DMS153 treated with DMSO at 0.1 percent for 48 hours (cell line): Measurements from ENCODE around the gene ZNF853.
"Not testable (repeated sequence)": the region's sequence is repeated elsewhere in the genome, so short reads cannot be mapped to it uniquely, and the experiment has no call there.

Source experiments
- DNase-seq: peaks from one replicate; lab custom pipeline; 2025; ENCODE audit not compliant: unreplicated experiment; lab: John Stamatoyannopoulos, UW

ZNF853 gene

DNA sequence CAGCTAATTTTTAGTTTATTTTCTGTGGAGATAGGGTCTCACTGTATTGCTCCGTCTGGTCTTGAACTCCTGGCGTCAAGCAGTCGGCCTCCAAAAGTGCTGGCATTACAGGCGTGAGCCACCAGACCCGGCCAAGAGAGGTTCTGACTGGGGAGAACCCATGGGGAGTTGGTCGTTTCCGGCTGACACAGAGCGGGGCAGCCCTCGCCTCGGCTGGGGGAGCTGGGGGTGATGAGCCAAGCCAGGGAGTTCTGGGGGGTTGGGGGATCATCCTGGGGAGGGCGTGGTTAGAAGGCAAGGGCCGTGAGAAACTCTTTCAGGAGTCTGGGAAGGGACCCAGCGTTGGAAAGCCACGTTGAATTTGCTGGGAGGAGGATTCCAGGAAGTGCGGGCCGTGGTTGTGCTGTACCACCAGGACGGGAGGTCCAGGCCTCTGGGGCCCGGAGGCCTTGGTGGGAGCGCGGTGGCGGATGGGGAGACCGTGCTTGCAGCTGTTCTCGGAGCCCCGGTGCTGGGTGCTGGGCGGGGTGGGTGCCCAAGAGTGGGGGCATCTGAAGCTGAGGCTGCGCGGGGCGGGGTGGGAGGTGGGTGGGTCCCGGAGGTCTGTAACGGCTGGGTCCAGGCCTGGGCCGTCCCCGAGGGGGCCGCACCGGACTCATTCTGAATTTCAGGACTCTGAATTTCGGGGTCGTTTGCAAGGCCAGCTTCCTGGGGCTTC, 8.4 kb upstream of the ZNF853 start:
- DNase-seq = no peak

DNA sequence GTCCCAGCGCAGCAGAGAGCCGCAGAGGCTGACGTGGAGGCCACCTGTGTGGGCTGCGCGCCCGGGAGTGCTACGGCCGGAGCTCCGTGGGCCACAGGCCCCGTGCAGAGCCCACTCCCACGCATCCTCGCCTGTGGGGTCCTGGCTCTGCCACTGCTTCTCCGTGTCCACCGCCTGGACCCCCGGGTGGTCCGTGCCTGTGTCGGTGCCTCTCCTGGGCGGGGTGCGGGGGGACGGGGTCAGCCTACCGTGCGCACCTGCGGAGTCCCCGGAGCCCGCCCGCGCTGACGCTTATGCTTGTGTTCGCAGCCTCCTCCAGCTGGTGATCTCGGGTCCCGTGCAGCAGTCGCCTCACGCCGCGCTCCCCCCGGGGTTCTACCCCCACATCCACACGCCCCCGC, 7.8 kb upstream of the ZNF853 start:
- no peak for DNase-seq

DNA sequence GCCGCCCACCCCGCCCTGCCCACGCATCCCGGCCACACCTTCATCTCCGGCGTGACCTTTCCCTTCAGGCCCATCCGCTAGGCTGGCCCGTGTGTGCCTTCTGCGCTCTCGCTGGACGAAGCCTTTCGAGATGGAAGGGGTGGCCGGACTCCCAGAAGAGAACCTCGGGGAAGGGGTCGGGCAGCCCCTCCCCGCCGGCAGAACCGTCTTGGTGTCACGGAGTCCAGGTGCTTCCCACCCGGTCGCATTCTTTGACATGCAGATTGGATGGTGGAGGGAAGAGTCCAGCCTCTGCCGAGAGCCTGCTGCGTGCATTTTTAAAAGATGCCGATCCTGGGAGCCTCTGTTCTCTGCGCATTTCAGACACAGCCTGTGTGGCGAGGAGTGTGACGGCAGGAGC, 7.3 kb upstream of the ZNF853 start:
- DNase-seq = no peak

DNA sequence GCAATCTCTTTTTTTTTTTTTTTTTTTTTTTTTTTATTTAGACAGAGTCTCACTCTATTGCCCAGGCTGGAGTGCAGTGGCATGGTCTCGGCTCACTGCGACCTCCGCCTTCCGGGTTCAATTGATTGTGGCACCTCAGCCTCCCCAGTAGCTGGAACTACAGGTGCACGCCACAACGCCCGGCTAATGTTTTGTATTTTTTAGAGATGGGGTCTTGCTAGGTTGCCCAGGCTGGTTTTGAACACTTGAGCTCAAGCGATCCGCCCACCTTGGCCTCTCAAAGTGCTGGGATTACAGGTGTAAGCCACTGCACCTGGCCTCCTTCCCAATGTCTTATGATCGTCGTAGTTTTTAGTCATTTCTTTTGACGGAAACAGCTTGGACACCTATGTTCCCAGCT, 6.6 kb upstream of the ZNF853 start:
- DNase-seq = no peak

DNA sequence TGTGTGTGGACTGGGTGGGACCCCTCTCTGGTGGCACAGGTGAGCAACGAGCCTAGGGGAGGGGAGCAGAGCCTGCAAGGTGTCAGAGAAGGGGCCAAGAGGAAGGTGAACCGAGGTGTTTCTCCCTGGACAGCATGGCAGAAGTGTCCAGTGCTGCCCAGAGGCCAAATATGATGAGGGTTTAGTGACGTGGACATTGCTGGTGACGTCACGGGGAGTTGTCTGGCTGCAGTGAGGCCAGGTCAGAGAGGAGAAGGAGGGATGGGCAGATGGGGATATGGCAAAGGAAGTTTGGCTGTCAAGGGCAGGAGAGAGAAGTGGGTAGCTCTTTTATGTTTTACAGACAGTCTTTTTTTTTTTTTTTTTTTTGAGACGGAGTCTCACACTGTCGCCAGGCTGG, 2.6 kb upstream of the ZNF853 start:
- no peak for DNase-seq

DNA sequence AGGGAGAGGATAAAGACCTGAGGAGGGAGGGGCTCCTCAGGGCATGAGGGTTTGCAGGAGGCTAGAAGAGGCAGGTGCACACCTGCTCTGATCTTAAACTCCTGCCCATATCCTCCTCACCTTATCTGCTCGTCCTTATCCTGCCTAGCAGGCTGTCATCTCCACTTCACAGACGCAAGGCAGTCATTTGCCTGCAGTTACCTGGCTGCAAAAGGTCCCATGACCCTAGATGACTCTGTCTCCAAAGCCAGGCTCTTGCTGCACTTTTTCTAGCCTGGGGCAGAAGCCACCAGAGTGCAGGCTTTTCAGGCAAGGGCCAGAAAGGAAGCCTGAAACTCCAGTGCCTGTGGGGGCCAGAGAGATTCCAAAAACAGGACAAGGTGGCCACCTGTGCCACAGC, 1.7 kb upstream of the ZNF853 start:
- DNase-seq = no peak

DNA sequence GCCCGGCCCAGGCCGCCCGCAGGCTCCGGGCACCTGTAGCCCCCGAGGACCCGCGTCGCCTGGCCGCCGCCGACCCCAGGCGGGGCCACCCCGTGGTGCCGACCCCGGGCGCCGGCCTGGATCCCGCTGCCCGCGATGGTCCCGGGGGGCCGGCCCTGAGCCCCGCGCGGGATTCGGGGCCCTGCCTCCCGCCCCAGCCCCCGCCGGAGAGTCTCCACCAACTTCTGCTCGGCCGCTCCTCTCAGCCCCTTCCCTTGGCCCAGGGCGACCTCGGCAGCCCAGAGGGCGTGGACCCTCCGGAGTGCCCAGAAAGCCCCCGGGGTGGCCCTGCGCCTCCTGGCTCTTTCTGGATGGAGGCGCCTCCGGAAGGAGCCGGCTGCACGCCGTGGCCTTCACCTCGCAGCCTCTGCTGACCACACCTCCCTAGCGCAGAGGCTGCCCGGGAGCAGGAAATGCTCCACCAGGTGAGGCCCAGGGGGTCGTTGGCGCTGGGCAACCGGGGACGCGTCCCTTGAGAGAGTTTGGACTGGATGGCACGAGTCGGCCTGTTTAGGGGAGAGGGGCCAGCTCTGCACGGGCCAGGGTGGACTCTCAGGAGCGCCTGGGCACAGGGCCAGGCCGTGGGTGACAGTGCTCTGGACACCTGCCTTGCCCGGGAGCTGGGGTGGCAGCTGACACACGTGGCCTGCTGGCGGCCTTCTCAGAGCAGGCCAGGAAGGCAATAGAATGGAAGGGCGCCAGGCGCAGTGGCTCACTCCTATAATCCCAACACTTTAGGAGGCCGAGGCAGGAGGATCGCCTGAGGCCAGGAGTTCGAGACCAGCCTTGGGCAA, 529 bp downstream of the ZNF853 start:
- peak; percentile 36 for DNase-seq

DNA sequence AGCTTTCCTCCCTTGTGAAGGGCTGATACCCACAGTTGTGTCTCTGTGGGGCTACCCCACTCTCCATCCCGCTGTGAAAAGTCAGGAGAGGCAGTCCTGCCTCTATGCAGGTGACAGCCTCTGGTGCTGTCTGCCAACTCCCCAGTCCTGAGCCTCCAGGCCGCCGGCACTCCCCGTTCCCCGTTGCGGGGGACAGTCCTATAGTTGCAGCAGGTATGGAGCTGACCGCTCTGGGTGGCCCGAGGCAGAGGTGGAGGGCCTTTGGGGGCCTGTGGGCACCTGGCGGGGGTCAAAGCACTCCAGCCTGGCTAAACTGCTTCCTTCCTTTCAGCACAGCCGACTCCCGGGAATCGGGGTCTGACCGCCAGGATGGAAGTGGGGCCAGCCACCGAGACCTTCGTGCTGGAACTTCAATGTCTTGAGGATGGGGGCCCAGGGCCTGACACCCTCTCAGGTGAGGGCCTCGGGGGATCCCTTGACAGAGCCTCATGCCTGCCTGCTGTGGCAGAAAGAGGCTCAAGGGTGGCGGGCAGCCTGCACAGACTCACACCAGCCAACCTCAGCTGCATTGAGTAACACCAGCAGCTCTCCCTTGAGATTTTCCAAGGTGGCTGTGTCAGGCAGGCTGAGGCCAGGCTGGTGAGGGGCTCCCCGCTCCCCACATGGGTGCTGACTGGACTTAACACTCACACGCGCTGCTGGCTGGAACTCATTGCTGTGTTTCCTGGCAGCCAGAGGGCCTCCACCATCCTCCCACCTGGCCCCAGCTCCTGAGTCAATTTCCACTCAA, 1.6 kb downstream of the ZNF853 start:
- DNase-seq = no peak

DNA sequence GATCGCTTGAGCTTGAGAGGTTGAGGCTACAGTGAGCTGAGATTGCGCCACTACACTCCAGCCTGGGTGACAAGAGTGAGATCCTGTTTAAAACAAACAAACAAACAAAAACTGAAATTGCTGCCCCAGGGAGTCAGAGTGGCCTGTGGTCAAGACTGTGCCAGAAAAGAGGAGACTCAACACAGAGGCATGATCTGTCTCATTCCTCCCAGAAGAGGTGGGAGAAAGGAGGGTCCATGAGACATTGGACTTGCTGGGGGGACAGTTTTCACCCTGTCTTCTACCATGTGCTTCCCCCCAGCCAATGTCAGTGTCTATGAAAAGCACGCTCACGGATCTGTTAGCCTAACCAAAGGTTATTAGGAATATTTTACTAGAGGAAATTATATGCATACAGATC, 3.2 kb downstream of the ZNF853 start:
- no peak for DNase-seq

DNA sequence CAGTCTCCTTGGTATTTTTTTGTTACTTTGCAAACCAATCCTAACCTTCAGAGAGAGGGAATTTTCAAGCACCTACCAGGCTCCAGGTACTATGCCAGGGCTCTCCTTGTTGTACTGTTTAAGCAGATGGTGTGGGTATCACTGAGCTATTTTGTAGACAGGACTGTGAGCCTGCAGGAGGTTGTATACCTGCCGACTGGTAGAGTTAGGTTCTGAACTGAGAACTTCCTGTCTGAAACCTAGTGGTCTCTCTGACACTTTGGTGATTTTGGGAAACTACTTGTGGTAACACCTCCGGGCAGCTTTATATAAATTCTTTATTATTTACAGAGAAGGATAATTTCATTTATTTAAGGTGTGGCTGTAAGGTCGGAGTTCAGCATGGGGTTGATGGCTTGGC, 4.6 kb downstream of the ZNF853 start:
- DNase-seq = no peak

DNA sequence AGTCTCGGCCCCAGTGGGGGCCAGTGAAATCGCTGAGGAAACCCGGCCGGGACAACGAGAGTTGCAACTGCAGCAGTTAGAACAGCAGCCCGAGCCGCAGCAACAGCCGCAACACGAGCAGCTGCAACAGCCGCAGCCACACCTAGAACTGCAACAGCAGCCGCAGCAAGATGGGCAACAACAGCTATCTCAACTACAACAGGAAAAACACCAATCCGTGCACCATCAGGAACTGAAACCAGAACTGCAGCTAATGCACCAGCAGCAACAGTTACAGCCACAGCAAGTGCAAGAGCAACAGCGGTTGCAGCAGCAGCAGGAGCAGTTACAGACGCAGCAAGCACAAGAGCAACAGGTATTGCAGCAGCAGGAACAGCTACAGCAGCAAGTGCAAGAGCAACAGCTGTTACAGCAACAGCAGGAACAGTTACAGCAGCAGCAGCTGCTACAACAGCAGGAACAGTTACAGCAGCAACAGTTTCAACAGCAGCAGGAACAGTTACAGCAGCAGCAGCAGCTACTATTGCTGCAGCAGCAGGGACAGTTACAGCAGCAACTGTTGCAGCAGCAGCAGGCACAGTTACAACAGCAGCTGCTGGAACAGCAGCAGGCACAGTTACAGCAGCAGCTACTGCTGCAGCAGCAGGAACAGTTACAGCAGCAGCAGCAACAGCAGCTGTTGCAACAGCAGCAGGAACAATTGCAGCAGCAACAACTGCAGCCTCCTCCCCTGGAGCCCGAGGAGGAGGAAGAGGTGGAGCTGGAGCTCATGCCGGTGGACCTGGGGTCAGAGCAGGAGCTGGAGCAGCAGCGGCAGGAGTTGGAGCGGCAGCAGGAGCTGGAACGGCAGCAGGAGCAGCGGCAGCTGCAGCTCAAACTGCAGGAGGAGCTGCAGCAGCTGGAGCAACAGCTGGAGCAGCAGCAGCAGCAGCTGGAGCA, 6.1 kb downstream of the ZNF853 start:
- no peak for DNase-seq

DNA sequence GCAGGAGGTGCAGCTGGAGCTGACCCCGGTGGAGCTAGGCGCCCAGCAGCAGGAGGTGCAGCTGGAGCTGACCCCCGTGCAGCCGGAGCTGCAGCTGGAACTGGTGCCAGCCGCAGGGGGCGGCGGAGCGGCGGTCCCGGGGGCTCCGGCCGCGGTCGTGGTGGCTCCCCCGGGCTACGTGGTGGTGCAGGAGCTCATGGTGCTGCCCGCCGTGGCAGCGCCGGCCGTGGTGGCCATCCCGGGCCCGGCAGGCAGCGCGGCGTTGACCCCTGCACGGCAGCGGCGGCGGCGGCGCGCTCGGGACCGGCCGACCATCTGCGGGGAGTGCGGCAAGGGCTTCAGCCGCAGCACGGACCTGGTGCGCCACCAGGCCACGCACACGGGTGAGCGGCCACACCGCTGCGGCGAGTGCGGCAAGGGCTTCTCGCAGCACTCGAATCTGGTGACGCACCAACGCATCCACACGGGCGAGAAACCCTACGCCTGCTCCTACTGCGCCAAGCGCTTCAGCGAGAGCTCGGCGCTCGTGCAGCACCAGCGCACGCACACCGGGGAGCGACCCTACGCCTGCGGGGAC, 6.8 kb downstream of the ZNF853 start:
- DNase-seq = no peak

DNA sequence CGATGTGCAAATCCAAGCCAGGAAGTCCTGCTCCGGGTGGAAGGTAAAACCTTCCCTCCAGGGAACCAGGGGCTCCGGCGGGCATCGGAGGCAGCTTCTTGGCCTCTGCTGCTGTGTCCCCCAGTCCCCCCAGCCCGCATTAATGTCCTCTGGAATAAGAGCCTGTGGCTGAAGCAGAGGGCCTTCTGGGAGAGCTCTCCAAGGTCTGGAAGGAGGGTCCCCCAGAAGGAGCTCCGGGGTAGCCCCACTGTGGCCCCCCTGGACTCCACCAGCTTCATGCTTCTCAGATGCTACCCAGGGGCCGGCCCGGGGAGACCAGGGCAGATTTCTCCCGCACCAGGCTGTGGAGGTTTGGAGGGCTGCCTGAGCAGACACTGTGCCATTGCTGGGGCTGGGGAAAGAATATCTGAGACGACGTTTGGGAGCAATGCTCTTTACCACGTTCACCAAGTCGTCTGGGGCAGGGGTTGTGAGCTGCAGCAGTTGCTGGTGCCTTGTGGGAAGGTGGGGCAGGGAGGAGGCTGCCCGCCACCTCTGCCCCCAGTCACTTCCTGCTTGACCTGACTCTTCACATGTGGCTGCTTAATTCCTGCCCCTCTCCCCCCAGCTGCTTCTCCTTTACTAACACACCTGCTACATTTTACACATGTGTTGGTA, 8.3 kb downstream of the ZNF853 start:
- no peak for DNase-seq

DNA sequence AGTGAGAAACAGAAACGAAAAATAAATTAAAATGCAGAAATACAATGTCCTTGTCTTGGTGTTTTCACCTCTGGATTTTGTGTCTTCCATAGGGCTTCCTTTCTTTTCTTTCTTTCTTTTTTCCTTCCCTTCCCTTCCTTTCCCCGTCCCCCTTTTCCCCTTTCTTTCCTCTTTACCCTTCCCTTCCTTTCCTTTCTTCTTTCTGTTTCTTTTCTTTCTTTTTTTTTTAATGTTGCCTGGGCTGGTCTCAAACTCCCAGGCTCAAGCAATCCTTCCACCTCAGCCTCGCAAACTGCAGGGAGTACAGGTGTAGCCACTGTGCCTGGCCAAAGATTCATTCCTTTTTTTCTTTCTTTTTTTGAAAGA, 8.8 kb downstream of the ZNF853 start:
- no peak for DNase-seq

DNA sequence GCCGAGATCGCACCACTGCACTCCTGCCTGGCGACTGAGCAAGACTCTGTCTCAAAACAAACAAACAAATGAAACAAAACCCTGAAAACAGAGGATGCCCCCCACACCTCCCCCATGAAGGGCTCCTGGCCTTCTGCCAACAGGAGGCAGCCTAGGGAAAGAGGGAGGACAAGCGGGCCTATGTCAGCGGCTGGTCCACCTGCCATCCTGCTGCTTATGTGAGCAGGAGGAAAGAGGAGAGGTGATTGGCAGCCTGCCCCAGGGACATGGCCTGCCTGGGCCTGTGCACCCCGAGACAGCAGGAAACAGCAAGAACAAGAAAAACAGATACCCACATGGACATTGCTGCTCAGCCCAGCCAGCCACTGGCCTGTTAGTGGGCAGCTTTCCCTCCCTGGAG, 12.6 kb downstream of the ZNF853 start:
- DNase-seq = no peak

DNA sequence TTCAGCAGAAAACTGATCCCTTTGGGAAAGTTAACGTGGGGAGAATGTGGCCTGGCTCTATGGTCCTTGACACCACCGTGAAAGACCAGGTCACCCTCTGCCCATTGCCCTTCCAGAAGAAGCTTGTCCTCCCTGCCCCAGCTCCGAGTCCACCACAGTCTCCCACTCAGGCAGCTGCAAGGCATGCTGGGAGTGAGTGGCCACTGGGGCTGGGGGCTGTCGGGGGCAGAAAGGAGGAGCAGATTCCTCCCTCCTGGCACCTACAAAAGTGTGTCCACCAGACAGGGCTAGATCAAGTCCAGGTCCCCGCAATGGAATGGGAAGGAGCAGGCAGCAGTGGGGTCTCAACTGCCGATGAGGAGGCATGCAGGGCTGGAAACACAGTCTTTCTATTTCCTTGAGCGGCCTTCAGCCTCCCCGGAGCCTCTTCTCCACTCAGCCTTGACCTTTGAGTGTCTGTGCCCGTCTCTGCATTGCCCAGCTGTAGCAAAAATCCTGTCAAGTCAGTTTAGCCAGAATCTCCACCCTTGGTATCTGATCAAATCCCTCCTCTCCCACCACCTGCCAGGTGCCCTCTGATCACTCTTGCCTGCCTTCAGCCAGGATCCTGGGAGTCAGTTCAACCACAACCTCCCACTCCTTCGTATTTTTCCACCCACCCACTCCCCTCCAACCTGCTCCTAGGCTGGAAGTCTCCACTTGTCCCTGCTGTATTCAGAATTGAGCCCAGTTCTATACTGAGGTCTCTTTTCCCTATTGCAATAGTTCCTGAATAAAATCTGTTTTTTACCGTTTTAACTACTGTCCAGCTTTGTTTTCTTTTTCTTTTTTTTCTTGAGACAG, 14.8 kb downstream of the ZNF853 start:
- DNase-seq = no peak

DNA sequence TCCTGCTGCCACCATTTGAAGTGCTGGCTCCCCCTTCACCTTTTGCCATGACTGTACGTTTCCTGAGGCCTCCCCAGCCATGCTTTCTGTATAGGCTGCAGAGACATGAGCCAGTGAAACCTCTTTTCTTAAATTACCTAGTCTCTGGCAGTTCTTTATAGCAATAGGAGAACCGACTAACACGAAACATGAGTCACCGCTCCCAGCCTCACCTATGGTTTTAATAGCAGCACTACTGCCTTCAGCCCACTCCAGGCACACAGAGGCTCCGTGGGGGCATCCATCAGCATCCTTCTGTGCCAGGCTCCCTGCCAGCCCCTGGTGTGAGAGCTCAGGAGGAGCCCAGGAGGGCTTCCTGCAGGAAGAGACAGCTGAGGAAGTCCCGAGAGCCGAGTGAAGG, 16.2 kb downstream of the ZNF853 start:
- no peak for DNase-seq

DNA sequence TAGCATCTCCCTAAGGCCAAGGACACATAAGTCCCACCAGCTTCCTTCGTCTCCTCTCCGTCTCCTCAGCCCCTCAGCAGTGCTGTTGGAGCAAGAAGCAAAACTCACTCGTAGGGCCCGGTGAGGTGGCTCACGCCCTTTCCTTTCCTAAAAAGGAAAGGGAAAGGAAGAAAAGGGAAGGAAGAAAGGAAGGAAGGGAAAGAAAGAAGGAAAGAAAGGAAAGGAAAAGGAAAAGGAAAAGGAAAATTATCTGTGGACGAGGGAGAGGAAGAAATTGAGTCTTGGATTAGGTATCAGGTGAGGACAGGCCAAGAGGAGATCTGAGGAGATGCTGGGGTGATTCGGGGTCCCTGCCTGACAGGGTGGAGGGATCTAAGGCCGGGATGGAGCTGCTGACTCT, 18.6 kb downstream of the ZNF853 start:
- DNase-seq = no peak

DNA sequence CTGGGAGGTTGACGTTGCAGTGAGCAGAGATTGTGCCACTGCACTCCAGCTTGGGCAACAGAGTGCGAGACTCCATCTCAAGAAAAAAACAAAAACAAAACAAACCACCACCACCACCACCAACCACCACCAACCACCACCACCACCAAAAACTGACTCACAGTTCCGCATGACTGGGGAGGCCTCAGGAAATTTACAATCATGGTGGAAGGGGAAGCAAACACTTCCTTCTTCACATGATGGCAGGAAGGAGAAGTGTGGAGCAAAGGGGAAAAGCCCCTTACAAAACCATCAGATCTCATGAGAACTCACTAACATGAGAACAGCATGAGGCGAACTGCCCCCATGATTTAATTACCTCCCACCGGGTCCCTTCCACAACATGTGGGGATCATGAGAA, 19.6 kb downstream of the ZNF853 start:
- not testable (repeated sequence) for DNase-seq
